ENCODE measurements around the gene EMP2.

DNA sequence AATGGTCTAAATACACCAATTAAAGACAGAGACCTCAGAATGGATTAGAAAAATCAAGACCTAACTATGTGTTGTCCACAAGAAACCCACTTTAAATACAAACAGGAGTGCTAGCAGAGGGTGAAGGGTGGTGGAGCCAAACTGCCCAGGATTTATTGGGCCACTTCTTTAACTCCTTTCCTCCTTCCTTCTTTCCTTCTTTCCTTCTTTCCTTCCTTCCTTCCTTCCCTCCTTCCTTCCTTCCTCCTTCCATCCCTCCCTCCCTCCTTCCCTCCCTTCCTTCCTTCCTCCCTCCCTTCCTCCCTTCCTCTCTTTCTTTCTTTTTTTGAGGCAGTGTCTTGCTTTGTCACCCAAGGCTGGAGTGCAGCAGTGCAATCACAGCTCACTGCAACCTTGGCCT lies 34.3 kb upstream of the EMP2 start:
- TF ChIP-seq, protein P1, sequence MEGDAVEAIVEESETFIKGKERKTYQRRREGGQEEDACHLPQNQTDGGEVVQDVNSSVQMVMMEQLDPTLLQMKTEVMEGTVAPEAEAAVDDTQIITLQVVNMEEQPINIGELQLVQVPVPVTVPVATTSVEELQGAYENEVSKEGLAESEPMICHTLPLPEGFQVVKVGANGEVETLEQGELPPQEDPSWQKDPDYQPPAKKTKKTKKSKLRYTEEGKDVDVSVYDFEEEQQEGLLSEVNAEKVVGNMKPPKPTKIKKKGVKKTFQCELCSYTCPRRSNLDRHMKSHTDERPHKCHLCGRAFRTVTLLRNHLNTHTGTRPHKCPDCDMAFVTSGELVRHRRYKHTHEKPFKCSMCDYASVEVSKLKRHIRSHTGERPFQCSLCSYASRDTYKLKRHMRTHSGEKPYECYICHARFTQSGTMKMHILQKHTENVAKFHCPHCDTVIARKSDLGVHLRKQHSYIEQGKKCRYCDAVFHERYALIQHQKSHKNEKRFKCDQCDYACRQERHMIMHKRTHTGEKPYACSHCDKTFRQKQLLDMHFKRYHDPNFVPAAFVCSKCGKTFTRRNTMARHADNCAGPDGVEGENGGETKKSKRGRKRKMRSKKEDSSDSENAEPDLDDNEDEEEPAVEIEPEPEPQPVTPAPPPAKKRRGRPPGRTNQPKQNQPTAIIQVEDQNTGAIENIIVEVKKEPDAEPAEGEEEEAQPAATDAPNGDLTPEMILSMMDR (IDR thresholded peaks at IDR 0.05): no peak
- no peak for TF ChIP-seq POLR2A (IDR thresholded peaks at IDR 0.05)

Data from esophagus squamous epithelium (tissue), 4 donors.